ENCODE data around the gene IFNA8. TPM values are rescaled to one million over a fixed set of nuclear protein-coding genes. Genes with fewer than 3 reads are reported as not detected.
"Not testable (repeated sequence)": the region's sequence is repeated elsewhere in the genome, so short reads cannot be mapped to it uniquely, and the experiment has no call there.

The IFNA8 gene
- total RNA-seq, 1 donor from 2014 or later, result not detected

DNA sequence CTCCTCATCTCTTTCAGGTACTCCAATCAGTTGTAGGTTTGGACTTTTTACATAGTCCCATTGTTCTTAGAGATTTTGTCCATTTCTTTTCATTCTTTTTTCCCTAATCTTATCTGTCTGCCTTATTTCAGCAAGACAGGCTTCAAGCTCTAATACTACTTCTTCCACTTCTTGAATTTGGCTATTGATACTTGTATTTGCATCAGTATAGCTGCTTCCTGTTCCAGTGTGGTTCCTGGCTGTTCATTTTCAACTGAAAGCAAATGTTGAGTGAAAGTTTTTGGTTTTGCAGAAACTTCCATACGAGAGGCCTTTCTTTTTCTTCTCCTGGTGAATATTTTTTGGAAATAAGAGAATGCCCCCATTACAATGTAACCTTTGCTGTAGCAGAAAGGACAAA lies 19.3 kb downstream of the IFNA8 start:
- no peak for DNase-seq
- peaks cover 70% of the 10 kb centered on the region for H3K27me3 Mint-ChIP-seq
- H3K4me1 Mint-ChIP-seq, result peaks cover 17% of the 10 kb centered on the region
- intact Hi-C loops (cut with micrococcal nuclease), result no loop called here
- TF ChIP-seq, protein P1, sequence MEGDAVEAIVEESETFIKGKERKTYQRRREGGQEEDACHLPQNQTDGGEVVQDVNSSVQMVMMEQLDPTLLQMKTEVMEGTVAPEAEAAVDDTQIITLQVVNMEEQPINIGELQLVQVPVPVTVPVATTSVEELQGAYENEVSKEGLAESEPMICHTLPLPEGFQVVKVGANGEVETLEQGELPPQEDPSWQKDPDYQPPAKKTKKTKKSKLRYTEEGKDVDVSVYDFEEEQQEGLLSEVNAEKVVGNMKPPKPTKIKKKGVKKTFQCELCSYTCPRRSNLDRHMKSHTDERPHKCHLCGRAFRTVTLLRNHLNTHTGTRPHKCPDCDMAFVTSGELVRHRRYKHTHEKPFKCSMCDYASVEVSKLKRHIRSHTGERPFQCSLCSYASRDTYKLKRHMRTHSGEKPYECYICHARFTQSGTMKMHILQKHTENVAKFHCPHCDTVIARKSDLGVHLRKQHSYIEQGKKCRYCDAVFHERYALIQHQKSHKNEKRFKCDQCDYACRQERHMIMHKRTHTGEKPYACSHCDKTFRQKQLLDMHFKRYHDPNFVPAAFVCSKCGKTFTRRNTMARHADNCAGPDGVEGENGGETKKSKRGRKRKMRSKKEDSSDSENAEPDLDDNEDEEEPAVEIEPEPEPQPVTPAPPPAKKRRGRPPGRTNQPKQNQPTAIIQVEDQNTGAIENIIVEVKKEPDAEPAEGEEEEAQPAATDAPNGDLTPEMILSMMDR (IDR thresholded peaks at IDR 0.05), result no peak
- no peak overlapping the region for H3K27ac Mint-ChIP-seq
- no peak overlapping the region for H3K4me3 Mint-ChIP-seq
- H3K36me3 Mint-ChIP-seq (ENCODE audit: low read depth), result no peaks in the 10 kb centered on the region
- ChIA-PET POLR2A (no interaction called here), CTCF (no interaction called here)
- no peaks in the 10 kb centered on the region for H3K9me3 Mint-ChIP-seq
- no peak for ATAC-seq (ENCODE audit: low read depth)

DNA sequence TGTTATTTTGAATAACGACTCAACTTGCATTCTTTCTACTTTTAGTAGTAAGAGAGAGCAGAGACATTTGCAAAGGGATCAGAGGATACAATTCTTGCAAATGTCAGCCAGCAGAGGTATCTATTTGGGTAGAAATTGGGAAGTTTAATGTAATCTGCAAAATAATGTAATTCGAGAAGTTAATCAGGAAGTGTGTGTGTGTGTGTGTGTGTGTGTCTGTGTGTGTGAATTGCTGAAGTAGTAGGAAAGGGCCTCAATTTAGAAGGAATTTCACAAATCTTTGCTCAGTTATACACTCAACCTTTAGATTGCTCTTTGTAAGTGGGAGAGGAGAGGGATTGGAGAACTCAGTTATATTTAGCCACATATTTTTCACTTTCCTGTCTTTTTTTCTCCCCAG lies 20.3 kb downstream of the IFNA8 start:
- H3K4me1 Mint-ChIP-seq, result peaks cover 19% of the 10 kb centered on the region

DNA sequence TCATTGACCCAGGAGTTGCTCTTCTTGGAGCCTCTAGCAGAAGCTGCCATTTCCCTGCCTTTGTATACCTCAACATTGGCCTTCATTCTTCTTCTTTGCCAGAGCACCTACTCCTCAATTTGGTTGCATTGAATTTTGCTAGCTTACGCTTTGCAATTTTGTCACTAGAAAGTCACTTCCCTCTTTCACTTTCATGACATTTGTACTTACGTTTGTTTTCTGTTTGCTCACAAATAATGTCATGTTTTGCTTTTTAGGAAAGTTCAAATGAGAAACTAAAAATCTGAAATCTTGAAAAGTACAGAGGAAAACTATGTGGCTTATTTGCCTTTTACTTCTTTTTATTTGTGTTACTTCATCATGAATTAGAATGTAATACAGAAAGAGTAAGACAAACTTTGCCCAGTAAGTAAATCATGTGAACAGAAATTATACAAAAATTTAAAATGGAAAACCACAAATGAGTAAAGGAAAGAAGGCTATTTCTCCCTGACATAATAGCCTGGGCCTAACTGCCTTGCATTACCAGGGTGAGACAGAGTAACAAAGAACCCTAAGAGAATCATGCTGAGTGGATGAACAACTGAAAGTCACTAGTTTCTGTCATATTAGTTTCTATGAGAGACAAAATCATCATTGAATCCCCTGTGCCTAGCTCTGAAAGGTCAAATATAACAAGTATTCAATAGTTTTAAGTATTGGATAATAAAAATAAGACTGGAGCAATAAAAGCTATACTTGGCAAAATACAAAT lies 23.9 kb downstream of the IFNA8 start:
- DNase-seq (no peak), ATAC-seq (ENCODE audit: low read depth) (no peak)
- H3K4me3 Mint-ChIP-seq, result no peak overlapping the region
- peaks cover 19% of the 10 kb centered on the region for H3K4me1 Mint-ChIP-seq
- TF ChIP-seq, protein P1 (IDR thresholded peaks at IDR 0.05), result no peak
- H3K36me3 Mint-ChIP-seq (ENCODE audit: low read depth), result no peaks in the 10 kb centered on the region
- peaks cover 50% of the 10 kb centered on the region for H3K27me3 Mint-ChIP-seq
- ChIA-PET CTCF (interaction anchor here (0.9 to 1.7 kb wide), 5 partner anchors 11 to 106 kb away, joined by 3 to 7 read pairs (median 3); no protein-coding TSS in a partner anchor), POLR2A (interaction anchor here (1.2 kb wide), 1 partner anchor 11 kb away, joined by 5 read pairs; no protein-coding TSS in a partner anchor)
- no peaks in the 10 kb centered on the region for H3K9me3 Mint-ChIP-seq
- intact Hi-C loops (cut with micrococcal nuclease), result loop anchor here (1.0 kb wide), 2 partner anchors 11 to 52 kb away; no protein-coding TSS in a partner anchor
- H3K27ac Mint-ChIP-seq, result no peak overlapping the region

More for the DNA sequence above, 20.3 kb downstream of the IFNA8 start:
- Mint-ChIP-seq H3K36me3 (ENCODE audit: low read depth) (no peaks in the 10 kb centered on the region), H3K27ac (no peak overlapping the region), H3K9me3 (no peaks in the 10 kb centered on the region), H3K4me3 (no peak overlapping the region), H3K27me3 (peaks cover 68% of the 10 kb centered on the region)
- DNase-seq (no peak), ATAC-seq (ENCODE audit: low read depth) (no peak)
- intact Hi-C loops (cut with micrococcal nuclease), result no loop called here
- CTCF ChIA-PET, result no interaction called here
- POLR2A ChIA-PET, result no interaction called here
- TF ChIP-seq, protein P1 (IDR thresholded peaks at IDR 0.05), result no peak

DNA sequence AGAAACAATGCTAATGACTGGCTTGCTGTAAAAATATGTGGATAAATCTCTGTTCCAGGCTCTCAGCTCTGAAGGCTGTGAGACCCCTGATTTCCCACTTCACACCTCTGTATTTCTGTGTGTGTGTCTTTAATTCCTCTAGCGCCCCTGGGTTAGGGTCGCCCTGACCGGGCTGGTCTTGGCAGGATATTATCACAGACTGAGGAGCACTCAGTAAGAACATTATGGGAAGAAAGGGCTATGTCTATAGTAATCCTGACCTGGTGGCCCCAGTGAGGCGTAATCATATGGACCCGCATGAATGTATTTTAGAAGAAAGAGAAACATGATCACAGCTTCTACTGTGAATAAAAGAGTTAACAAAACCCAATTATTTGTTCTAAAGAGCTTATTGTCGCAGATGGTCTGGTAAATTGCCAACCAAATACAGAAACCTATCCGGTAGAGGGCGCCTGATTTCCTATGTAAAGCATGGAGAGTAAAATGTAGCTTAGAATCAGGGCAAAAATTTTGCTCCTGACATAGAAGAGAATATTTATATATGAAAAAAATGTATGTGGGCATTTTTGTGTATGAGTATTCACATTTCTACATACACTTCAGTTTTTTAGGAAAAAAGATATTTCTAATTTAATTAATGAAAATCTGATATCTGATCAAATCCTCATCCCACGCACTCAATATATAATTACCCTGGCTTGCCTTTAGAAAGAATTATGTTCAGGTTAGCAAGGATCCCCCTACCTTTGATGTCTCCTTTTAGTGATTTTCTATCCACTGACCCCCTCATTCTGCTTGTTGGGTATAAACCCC lies 25.5 kb downstream of the IFNA8 start:
- no peak overlapping the region for H3K27ac Mint-ChIP-seq
- TF ChIP-seq, protein P1 (IDR thresholded peaks at IDR 0.05), result peak; percentile 29
- intact Hi-C loops (cut with micrococcal nuclease), result no loop called here
- H3K27me3 Mint-ChIP-seq, result peaks cover 44% of the 10 kb centered on the region
- no peaks in the 10 kb centered on the region for H3K9me3 Mint-ChIP-seq
- no peaks in the 10 kb centered on the region for H3K36me3 Mint-ChIP-seq (ENCODE audit: low read depth)
- DNase-seq (no peak), ATAC-seq (ENCODE audit: low read depth) (no peak)
- H3K4me3 Mint-ChIP-seq, result no peak overlapping the region
- ChIA-PET CTCF (interaction anchor here (0.6 to 1.9 kb wide), 23 partner anchors 9 to 113 kb away, joined by 3 to 12 read pairs (median 4); no protein-coding TSS in a partner anchor), POLR2A (no interaction called here)
- peaks cover 10% of the 10 kb centered on the region for H3K4me1 Mint-ChIP-seq

DNA sequence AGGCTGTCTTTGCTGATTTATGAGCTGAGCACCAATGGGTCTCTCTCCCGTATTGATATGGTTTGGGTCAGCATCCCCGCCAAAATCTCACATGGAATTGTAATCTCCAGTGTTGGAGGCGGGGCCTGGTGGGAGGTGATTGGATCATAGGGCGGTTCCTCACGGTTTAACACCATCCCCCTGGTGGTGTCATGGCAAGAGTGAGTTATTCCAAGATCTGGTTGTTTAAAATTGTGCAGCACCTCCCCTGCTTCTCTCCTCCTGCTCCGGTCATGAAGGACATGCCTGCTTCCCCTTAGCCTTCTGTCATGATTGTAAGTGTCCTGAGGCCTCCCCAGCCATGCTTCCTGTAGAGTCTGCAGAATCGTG lies 26.1 kb downstream of the IFNA8 start:
- not testable (repeated sequence) for H3K4me1 Mint-ChIP-seq

More for the DNA sequence above, 26.1 kb downstream of the IFNA8 start:
- H3K27me3 Mint-ChIP-seq, result peaks cover 38% of the 10 kb centered on the region
- H3K27ac Mint-ChIP-seq; H3K4me3 Mint-ChIP-seq; H3K36me3 Mint-ChIP-seq (ENCODE audit: low read depth); ATAC-seq (ENCODE audit: low read depth); H3K9me3 Mint-ChIP-seq; intact Hi-C loops (cut with micrococcal nuclease); POLR2A ChIA-PET; DNase-seq: not testable (repeated sequence)
- CTCF ChIA-PET, result interaction anchor here (0.6 to 1.9 kb wide), 18 partner anchors 9 to 114 kb away, joined by 3 to 12 read pairs (median 3); no protein-coding TSS in a partner anchor
